MCF 10A (cell line): ENCODE results near the gene LNPEP. TPM values are rescaled to one million over a fixed set of nuclear protein-coding genes. Genes with fewer than 3 reads are reported as not detected.

Experiments
- BruUV-seq: library from RNA; stranded (reverse); fragments of 400-500 nt; replicated peaks from 2 replicates; lab custom pipeline; 2021; lab: Mats Ljungman, UMichigan
- CTCF ChIA-PET: fragments of 300-600 bp; sonication (Branson Sonifier 250); formaldehyde crosslinking; extraction: SDS; loops from one replicate; lab custom pipeline; 2021; ENCODE audit warnings: antibody characterized with exemption, inconsistent platforms; lab: Yijun Ruan, JAX
- POLR2A ChIA-PET: fragments of 300-600, 350-650 bp; sonication (Branson Sonifier 250); formaldehyde crosslinking; extraction: SDS; loops from one replicate; lab custom pipeline; 2020; ENCODE audit warnings: antibody characterized with exemption, inconsistent platforms; lab: Yijun Ruan, JAX
- DNase-seq: peaks from one replicate; pipeline ENCODE4 v3.0.0-alpha.2; 2018; ENCODE audit not compliant: unreplicated experiment
- H3K27ac Mint-ChIP-seq: one replicate; pipeline ENCODE4 v1.8.0; 2022; ENCODE audit warnings: mild to moderate bottlenecking, low read depth, mixed read lengths; ENCODE audit not compliant: unreplicated experiment
- H3K27me3 Mint-ChIP-seq: one replicate; pipeline ENCODE4 v1.8.0; 2022; ENCODE audit warnings: mixed read lengths; ENCODE audit not compliant: insufficient read depth, unreplicated experiment
- H3K36me3 Mint-ChIP-seq: one replicate; pipeline ENCODE4 v1.8.0; 2022; ENCODE audit warnings: mild to moderate bottlenecking, moderate library complexity, mixed read lengths; ENCODE audit not compliant: insufficient read depth, unreplicated experiment
- H3K4me1 Mint-ChIP-seq: one replicate; pipeline ENCODE4 v1.8.0; 2022; ENCODE audit warnings: mixed read lengths; ENCODE audit not compliant: insufficient read depth, unreplicated experiment
- H3K4me3 Mint-ChIP-seq: one replicate; pipeline ENCODE4 v1.8.0; 2022; ENCODE audit warnings: mild to moderate bottlenecking, moderate library complexity, mixed read lengths; ENCODE audit not compliant: unreplicated experiment
- H3K9me3 Mint-ChIP-seq: one replicate; pipeline ENCODE4 v1.8.0; 2022; ENCODE audit warnings: mixed read lengths; ENCODE audit not compliant: unreplicated experiment
- CTCF ChIP-seq: fragments of 200-600 bp; IDR thresholded peaks from one replicate; pipeline ENCODE4 v1.8.0; 2022; ENCODE audit warnings: antibody characterized with exemption, mild to moderate bottlenecking; ENCODE audit not compliant: unreplicated experiment
- intact Hi-C: fragments of 100-400 bp; cut with micrococcal nuclease; formaldehyde crosslinking; loops from 2 replicates; pipeline ENCODE4 v1.14.1; 2022
- total RNA-seq: library from RNA; stranded (reverse); gene quantifications from 2 replicates; pipeline ENCODE4 v1.2.3, GENCODE V29; 2022

The LNPEP gene
- total RNA-seq, 1 experiment from 2014 or later: 26.4 TPM

GRCh38 chr5:97070234-97070633 lies 134.4 kb downstream of the LNPEP start:
- Mint-ChIP-seq H3K4me1 (no peaks in the 10 kb centered on the region), H3K9me3 (no peaks in the 10 kb centered on the region), H3K27ac (no peak overlapping the region), H3K4me3 (no peak overlapping the region), H3K27me3 (no peaks in the 10 kb centered on the region), H3K36me3 (no peaks in the 10 kb centered on the region)
- intact Hi-C loops: no loop called here
- DNase-seq: no peak
- ChIA-PET CTCF (interaction anchor here (0.8 to 1.3 kb wide), 3 partner anchors 28 to 202 kb away, joined by 3 read pairs; no protein-coding TSS in a partner anchor), POLR2A (no interaction called here)
- no TSS peak for BruUV-seq
- no peak for TF ChIP-seq CTCF

GRCh38 chr5:97071101-97071500 lies 135.2 kb downstream of the LNPEP start:
- no peaks in the 10 kb centered on the region for H3K36me3 Mint-ChIP-seq
- CTCF ChIA-PET: interaction anchor here (0.7 kb wide), 1 partner anchor 320 kb away, joined by 3 read pairs; no protein-coding TSS in a partner anchor

GRCh38 chr5:97071993-97072392 lies 136.1 kb downstream of the LNPEP start:
- ChIA-PET POLR2A (no interaction called here), CTCF (no interaction called here)
- no peaks in the 10 kb centered on the region for H3K36me3 Mint-ChIP-seq
- H3K27me3 Mint-ChIP-seq: no peaks in the 10 kb centered on the region
- H3K27ac Mint-ChIP-seq: no peak overlapping the region
- no peaks in the 10 kb centered on the region for H3K4me1 Mint-ChIP-seq
- TF ChIP-seq CTCF: no peak
- DNase-seq: no peak
- BruUV-seq: no TSS peak
- no peak overlapping the region for H3K4me3 Mint-ChIP-seq
- H3K9me3 Mint-ChIP-seq: no peaks in the 10 kb centered on the region
- intact Hi-C loops: no loop called here

More at GRCh38 chr5:97071101-97071500, 135.2 kb downstream of the LNPEP start:
- H3K27ac Mint-ChIP-seq: no peak overlapping the region
- DNase-seq: peak; percentile 70
- H3K27me3 Mint-ChIP-seq: no peaks in the 10 kb centered on the region
- no peaks in the 10 kb centered on the region for H3K9me3 Mint-ChIP-seq
- no TSS peak for BruUV-seq
- no peaks in the 10 kb centered on the region for H3K4me1 Mint-ChIP-seq
- intact Hi-C loops: no loop called here
- H3K4me3 Mint-ChIP-seq: no peak overlapping the region
- POLR2A ChIA-PET: interaction anchor here (0.6 kb wide), 1 partner anchor 110 kb away, joined by 3 read pairs; no protein-coding TSS in a partner anchor
- no peak for TF ChIP-seq CTCF

GRCh38 chr5:97072696-97073095 lies 136.8 kb downstream of the LNPEP start:
- Mint-ChIP-seq H3K27me3 (no peaks in the 10 kb centered on the region), H3K36me3 (no peaks in the 10 kb centered on the region), H3K4me3 (no peak overlapping the region), H3K27ac (no peak overlapping the region), H3K9me3 (no peaks in the 10 kb centered on the region), H3K4me1 (no peaks in the 10 kb centered on the region)
- no TSS peak for BruUV-seq
- TF ChIP-seq CTCF: no peak
- POLR2A ChIA-PET: no interaction called here
- DNase-seq: no peak
- intact Hi-C loops: no loop called here
- CTCF ChIA-PET: no interaction called here
